ENCODE data around the gene NCOA5. TPM values are rescaled to one million over a fixed set of nuclear protein-coding genes. Genes with fewer than 3 reads are reported as not detected.

NCOA5 gene
- total and polyA plus RNA-seq, 2 experiments from 2014 or later, result 8.4 to 22.8 TPM

- TF ChIP-seq, protein P1, sequence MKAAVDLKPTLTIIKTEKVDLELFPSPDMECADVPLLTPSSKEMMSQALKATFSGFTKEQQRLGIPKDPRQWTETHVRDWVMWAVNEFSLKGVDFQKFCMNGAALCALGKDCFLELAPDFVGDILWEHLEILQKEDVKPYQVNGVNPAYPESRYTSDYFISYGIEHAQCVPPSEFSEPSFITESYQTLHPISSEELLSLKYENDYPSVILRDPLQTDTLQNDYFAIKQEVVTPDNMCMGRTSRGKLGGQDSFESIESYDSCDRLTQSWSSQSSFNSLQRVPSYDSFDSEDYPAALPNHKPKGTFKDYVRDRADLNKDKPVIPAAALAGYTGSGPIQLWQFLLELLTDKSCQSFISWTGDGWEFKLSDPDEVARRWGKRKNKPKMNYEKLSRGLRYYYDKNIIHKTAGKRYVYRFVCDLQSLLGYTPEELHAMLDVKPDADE (IDR thresholded peaks at IDR 0.05), result no peak
- TF ChIP-seq ZNF114 (CRISPR knock-in tag; IDR thresholded peaks at IDR 0.05), result no peak
- no peak for TF ChIP-seq REST (IDR thresholded peaks at IDR 0.05; ENCODE audit: unreplicated experiment)
- TF ChIP-seq STAT1 (IDR thresholded peaks at IDR 0.05; ENCODE audit: unreplicated experiment), result no peak
- TF ChIP-seq NANOG (IDR thresholded peaks at IDR 0.05; ENCODE audit: borderline replicate concordance), result no peak
- TF ChIP-seq JUNB (IDR thresholded peaks at IDR 0.05; ENCODE audit: unreplicated experiment), result no peak
- TF ChIP-seq EZH2 (IDR thresholded peaks at IDR 0.05; ENCODE audit: low read depth, unreplicated experiment), result no peak
- TF ChIP-seq EZH2phosphoT487 (IDR thresholded peaks at IDR 0.05; ENCODE audit: unreplicated experiment), result no peak
- no peak for TF ChIP-seq ZNF331 (CRISPR knock-in tag; IDR thresholded peaks at IDR 0.05; ENCODE audit: low read depth)
- no peak for TF ChIP-seq CREB1 (CRISPR knock-in tag; IDR thresholded peaks at IDR 0.05; ENCODE audit: low read depth)
- TF ChIP-seq, protein P2, sequence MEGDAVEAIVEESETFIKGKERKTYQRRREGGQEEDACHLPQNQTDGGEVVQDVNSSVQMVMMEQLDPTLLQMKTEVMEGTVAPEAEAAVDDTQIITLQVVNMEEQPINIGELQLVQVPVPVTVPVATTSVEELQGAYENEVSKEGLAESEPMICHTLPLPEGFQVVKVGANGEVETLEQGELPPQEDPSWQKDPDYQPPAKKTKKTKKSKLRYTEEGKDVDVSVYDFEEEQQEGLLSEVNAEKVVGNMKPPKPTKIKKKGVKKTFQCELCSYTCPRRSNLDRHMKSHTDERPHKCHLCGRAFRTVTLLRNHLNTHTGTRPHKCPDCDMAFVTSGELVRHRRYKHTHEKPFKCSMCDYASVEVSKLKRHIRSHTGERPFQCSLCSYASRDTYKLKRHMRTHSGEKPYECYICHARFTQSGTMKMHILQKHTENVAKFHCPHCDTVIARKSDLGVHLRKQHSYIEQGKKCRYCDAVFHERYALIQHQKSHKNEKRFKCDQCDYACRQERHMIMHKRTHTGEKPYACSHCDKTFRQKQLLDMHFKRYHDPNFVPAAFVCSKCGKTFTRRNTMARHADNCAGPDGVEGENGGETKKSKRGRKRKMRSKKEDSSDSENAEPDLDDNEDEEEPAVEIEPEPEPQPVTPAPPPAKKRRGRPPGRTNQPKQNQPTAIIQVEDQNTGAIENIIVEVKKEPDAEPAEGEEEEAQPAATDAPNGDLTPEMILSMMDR (conservative IDR thresholded peaks at IDR 0.05; ENCODE audit: low read depth in 2 of 2), result no peak
- no peaks in the 10 kb centered on the region for H3K79me2 ChIP-seq (replicated peaks; ENCODE audit: insufficient read depth)
- H3K27ac ChIP-seq (ENCODE audit: low read depth), result no peak overlapping the region
- no peak overlapping the region for H3K4me3 ChIP-seq
- H3K36me3 ChIP-seq (ENCODE audit: insufficient read depth), result peaks cover 28% of the 10 kb centered on the region
- H2AFZ ChIP-seq, result no peak overlapping the region
- DNase-seq (ENCODE audit: low spot score) (no peak), ATAC-seq (no peak)
- H3F3A ChIP-seq (replicated peaks; ENCODE audit: low read depth), result peaks cover 15% of the 10 kb centered on the region
- Mint-ChIP-seq H3K36me3 (ENCODE audit: low read depth) (peaks cover 53% of the 10 kb centered on the region), H3K27me3 (ENCODE audit: insufficient read depth, low read depth, poor library complexity) (peaks cover 48% of the 10 kb centered on the region), H3K4me1 (peaks cover 26% of the 10 kb centered on the region), H3K27ac (no peak overlapping the region), H3K4me3 (no peak overlapping the region), H3K9me3 (no peaks in the 10 kb centered on the region)
- no peaks in the 10 kb centered on the region for H3K9me2 ChIP-seq (ENCODE audit: insufficient read depth)
- peaks cover 46% of the 10 kb centered on the region for H3K27me3 ChIP-seq (ENCODE audit: insufficient read depth)
- H3K4me2 ChIP-seq, result peak overlapping the region; percentile 38
- H4K20me1 ChIP-seq (replicated peaks; ENCODE audit: insufficient read depth), result peaks cover 18% of the 10 kb centered on the region
- peaks cover 22% of the 10 kb centered on the region for H3K4me1 ChIP-seq (ENCODE audit: insufficient read depth)
Observed at GRCh38 chr20:46060975-46061374, 28.8 kb downstream of the NCOA5 start.
